Pons (tissue), 1 donor: Measurements from ENCODE around the gene CHL1.
A peak's percentile ranks its signal among the peaks of the same experiment; 100 is the strongest.

ENCODE experiments used
- DNase-seq: peaks from one replicate; pipeline ENCODE4 v3.0.0-alpha.2; 2016; ENCODE audit warnings: low spot score

CHL1 gene

GRCh38 chr3:278300-279064, 81.9 kb downstream of the CHL1 start:
- DNase-seq: no peak

DNA sequence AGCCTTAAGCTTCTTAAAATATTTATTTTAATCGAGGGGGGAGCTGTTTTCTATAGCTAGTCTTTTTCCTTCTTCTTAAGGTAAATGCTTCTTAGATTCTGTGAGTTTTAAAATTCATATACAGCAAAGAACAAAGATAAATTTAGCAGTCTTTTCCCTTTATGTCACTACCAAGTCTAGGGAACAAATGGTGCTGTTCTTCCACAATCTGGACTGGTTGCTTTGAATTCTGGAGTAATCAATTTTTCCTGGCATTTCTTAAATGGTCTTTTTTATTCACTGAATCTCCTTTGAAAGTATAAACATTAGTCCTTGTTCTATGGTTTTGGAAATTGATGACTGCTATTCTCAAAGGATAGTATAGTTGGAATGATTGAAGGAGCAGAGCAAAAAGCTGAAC, 82.8 kb downstream of the CHL1 start:
- peak; percentile 32 for DNase-seq

DNA sequence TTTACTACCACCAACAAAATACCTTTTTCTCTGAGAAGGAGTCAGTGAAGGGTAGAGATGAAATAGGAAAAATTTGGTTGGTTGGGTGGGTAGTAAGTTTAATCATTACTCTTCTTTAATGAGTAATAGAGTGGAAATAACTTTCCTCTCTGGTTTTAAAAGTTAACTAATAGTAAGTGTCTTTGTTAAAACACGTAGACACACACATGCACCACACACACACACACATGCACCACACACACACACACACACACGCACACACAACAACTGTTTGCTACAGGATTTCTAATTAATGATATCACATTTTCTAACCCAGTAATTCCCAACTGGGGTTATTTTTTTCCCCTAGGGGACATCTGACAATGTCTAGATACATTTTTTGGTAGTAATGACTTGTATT, 84.1 kb downstream of the CHL1 start:
- DNase-seq: no peak

DNA sequence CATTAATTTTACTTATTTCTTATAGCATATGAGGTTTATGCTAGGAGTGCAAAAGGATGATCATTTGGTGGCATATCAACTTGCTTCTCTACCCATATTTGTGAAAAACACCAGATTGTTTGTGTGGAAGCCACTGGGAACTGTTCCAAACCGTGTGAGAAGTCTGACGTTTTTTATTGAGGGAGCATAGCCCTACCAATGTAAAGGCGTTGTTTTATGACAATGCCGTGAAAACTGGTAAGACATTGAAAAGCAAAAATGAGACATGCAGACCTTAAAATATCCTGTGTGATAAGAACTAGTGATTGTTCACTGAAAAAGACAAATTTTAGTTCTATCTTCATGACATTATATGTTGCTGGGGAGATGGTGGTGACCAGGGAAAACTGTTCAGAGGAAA, 87.8 kb downstream of the CHL1 start:
- no peak for DNase-seq

GRCh38 chr3:288417-288816, 91.9 kb downstream of the CHL1 start:
- no peak for DNase-seq

DNA sequence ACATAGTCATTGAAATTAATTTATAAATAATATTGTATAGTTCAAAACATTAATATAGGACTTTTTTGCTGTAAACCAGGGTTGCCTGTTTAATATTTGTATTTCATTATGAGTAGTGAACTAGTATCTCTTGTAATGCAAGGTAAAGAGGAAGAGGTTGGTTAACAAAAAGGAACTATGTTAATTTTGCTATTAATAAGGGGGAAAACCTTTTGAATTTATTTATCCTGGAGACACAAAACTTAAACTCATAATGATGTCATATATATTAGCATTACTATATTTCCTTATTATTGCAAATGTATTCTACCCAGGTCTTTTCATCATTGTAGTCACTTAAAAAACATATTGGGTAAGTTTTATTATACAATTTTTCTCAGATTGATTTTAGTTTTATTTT, 94.5 kb downstream of the CHL1 start:
- no peak for DNase-seq

- no peak for DNase-seq
Measured at GRCh38 chr3:291646-292436, 95.3 kb downstream of the CHL1 start.

DNA sequence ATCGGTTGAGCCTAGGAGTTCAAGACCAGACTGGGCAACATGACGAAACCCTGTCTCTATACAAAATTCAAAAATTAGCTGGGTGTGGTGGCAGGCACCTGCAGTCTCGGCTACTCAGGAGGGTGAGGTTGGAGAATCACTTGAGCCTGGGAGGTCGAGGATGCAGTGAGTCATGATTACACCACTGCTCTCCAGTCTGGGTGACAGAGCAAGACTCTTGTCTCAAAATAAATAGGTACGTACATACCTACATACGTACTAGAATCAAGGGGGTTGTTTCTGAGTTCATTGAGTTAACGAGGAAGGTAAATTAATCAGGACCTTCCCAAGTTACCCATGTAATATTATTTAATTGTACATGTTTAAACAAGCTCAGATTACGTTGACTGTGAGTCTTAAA, 97.5 kb downstream of the CHL1 start:
- no peak for DNase-seq

- DNase-seq: no peak
Measured at GRCh38 chr3:294581-294980, 98.0 kb downstream of the CHL1 start.

DNA sequence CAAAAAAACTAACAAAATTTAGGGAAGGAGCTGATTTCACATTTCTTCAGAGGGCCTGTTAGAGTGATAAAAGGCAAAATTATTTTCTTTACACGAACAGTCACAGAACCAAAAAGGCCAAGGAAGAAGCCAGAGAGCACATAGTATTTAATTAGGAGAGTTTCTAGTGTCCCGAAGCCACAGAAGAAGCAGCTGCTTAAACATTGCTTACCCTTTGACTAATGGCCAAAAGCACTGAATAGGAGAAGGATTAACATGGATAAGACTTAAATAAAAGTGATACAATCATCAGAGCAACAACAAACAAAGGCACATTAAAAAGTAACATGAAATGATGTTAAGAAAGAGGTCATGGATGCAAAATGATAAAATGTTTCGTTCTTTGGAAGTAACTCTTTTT, 98.6 kb downstream of the CHL1 start:
- no peak for DNase-seq

DNA sequence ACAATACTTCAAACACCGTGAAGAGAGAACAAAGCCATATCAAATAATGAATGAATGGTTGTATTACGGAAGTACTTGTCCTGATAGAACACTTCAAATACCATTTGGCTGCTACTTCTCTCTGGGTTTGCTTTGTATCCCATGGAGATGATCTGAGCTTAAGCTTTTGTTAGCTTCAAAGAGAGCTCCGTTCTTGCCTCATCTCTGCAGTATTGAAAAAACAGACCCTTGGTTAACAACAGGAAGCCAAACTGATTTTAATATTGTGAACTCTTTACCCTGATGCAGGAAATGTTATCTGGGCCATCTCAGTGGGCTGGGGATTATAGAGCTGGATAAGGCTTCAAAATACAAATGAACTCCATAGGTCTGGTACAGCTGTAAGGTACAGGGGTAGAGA, 101.0 kb downstream of the CHL1 start:
- no peak for DNase-seq

GRCh38 chr3:299590-300301, 103.2 kb downstream of the CHL1 start:
- no peak for DNase-seq

GRCh38 chr3:307182-307581, 110.6 kb downstream of the CHL1 start:
- DNase-seq: no peak

DNA sequence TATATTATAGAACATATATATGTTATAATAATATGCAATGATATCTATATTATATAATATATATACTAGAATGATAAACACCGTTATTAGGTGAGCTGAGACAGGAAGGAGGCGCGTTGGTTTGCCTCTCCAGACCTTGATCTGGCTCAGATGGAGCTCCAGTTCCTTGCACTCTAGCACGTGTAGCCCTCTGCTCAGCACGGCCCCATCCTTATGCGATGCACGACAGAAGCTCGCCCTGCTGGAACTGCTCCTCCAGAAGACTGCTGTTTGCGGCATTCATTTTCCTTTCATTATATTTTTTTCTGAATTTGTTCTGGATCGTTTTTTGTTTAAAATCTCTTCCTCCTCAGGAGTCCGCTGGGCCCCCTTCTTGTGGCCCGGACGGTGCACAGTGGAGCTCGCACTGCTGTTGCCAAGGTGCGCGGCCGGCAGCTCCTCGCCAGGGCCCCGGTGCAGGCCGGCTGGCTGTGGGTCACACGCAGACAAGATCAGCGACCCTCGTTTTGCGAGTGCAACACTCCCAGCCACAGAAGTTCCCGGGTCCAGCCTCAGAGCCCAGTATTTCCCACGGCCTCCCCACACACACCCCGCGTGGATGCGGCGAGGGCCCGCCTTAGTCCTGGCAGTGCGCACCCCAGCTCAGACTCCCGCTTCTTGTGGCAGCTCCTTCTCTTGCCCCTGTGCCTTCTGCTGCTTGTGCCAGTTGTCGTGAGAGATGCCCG, 112.2 kb downstream of the CHL1 start:
- DNase-seq: no peak

DNA sequence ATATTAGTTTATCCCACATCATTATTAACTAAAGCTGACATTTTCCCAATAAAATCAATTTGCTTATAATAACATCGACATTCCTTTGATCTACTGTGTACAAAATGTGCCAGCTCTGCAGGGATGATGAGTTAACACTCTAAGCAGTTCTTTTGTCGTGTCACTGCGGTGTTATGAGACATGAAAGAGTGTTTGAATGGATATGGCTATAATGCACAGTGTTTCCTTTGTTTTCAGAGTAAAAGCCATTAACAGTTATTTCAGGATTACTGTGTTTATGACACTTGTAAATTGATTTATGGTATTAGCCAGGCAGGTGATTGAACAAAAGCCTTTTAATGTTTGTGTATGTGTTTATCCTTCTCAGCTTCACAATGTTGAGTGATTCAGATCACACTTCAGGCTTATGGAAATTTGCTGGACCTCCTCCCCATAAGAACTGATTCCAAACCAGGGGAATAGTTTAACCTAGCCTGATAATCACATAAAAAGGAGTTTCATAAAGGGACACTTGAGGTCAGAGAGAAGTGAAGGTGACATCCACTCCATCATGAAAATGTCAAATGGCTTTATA, 115.7 kb downstream of the CHL1 start:
- no peak for DNase-seq

DNA sequence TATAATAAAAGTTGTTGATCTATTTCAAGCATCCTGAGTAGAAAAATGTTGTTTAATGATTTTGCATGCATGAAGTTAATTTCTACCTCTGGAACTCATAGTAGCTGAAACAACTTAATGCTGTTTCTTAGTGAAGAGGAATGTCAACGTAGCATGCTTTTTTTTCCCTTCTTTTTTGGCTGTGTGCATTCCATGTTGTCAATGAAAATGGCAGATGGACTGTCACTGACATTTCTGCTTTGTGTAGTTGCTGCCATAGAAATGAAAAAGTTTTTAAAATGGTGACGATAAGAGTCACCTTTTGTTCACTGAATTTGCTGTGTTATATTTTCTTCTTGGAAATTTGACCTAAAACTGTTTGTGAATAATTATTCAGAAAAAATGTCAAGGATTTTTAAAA, 116.3 kb downstream of the CHL1 start:
- no peak for DNase-seq

DNA sequence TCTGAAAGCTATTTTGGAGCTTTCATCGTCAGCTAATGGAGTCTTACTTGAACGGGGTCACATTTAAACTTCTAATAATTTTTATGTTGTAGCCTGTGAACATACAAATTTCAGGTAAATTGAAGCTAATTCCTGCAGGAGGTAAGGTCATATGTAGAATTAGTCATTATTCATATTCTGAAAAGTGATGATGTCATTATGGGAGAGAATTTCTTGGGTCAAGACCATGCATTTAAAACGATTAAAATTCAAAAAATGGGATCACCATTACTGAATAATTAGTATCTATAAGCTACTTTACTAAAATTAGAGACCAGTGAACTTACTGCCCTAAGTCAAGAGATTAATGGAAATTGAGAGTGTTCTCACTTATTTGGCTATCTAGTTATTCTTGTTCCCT, 120.4 kb downstream of the CHL1 start:
- DNase-seq: no peak

- DNase-seq: no peak
Measured at GRCh38 chr3:318903-319302, 122.3 kb downstream of the CHL1 start.

- DNase-seq: no peak
Measured at GRCh38 chr3:324423-324822, 127.9 kb downstream of the CHL1 start.

GRCh38 chr3:325495-325894, 128.9 kb downstream of the CHL1 start:
- DNase-seq: no peak

DNA sequence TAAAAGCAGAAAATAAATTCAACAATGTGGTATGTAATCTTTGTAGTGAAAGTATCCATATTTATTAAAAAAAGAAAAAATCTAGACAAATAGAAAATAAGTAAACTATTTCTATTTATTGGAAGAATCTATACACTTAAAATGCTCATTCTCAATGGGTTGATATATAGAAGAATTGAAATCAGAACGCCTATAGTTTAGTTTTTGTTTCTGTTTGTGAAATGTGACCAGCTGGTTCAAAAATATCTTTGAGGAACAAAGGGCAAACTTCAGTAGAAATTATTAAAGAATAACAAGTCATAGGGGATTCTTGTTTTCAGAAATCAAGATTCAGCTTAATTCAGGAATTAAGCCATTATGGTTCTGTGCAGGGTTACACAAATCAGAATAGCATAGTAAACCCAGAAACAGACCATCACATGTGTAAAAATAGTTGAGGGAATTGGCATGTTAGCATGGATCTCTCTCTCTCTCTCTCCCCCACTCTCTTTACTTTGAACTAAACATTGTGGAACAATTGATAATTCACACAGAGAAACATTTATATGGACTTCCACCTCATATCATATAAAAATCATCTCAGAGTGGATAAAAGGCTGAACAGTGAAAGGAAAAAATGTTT, 134.0 kb downstream of the CHL1 start:
- no peak for DNase-seq

DNA sequence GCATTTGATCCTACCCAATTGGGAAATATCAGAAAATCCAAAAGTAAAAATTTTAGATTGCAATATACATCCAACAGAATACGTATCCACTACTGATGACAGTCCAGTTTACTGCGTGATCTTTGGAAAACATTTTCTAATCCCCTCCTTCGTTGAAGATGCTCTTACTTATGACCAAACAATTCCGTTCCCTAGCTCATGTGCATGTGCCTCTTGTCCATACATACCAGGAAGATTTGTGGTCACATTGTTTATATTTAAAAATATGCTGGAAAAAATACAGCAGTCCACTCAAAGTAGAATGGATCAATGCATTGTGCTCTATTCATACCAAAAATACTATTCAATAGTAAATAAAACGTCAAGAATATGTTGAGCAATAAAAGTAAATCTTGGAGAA, 135.3 kb downstream of the CHL1 start:
- no peak for DNase-seq
